Daoy (cell line): ENCODE results near the gene SGSM1. TPM values are rescaled to one million over a fixed set of nuclear protein-coding genes. Genes with fewer than 3 reads are reported as not detected.

Experiments
- DNase-seq: peaks from one replicate; pipeline ENCODE4 v3.0.0-alpha.2; 2015; ENCODE audit warnings: low read depth
- total RNA-seq: library from RNA; depleted of rRNA; stranded (reverse); fragments of >200 nt; shearing (Covaris generic); gene quantifications from 2 replicates; pipeline ENCODE4 v1.2.3, GENCODE V29; 2014; rRNA removed

SGSM1 gene, protein sequence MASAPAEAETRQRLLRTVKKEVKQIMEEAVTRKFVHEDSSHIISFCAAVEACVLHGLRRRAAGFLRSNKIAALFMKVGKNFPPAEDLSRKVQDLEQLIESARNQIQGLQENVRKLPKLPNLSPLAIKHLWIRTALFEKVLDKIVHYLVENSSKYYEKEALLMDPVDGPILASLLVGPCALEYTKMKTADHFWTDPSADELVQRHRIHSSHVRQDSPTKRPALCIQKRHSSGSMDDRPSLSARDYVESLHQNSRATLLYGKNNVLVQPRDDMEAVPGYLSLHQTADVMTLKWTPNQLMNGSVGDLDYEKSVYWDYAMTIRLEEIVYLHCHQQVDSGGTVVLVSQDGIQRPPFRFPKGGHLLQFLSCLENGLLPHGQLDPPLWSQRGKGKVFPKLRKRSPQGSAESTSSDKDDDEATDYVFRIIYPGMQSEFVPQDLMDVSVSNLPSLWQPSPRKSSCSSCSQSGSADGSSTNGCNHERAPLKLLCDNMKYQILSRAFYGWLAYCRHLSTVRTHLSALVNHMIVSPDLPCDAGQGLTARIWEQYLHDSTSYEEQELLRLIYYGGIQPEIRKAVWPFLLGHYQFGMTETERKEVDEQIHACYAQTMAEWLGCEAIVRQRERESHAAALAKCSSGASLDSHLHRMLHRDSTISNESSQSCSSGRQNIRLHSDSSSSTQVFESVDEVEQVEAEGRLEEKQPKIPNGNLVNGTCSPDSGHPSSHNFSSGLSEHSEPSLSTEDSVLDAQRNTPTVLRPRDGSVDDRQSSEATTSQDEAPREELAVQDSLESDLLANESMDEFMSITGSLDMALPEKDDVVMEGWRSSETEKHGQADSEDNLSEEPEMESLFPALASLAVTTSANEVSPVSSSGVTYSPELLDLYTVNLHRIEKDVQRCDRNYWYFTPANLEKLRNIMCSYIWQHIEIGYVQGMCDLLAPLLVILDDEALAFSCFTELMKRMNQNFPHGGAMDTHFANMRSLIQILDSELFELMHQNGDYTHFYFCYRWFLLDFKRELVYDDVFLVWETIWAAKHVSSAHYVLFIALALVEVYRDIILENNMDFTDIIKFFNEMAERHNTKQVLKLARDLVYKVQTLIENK
- 0.12 TPM in 1 of 2 replicates, not detected in the other for total RNA-seq

DNA sequence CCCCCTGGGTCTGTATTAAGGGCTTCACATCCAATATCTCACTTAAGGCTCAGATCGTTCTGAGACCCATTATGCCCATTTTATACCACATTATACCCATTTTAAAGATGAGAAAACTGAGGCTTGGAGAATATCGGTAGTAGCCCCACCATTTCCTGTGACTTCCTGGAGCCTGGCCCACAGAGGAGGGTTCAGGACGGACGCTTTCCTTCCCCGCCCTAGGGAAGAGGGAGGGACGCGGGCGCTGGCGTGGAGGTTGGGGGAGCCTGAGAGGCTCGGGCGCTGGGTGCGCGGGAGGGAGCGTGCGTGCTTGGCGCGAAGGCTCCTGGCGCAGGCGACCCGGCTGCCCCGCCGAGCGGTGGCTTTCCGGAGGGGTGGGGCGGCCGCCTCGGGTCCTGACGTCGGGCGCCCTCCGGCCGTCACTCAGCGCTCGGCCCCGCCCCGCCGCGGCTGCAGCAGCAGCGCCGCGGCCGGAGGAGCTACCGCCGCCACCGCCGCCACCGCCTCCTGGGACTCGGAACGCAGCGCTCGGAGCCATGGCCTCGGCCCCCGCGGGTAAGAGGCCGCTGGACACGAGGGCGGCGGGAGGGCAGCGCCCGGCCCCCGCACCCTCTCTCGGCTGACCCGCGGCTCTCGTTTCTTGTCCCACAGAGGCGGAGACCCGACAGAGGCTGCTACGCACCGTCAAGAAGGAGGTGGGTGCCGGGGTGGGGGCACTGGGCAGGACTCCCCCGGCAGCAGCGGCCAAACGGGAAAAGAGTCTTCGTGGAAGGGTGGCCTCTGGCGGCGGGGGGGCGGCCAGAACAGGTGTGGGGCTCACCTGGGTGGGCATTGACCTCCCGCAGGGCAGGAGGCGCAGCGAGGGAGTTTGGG, at the start of gene SGSM1:
SGSM1 (plus strand) TSS at position 422 of the 873 bp plus-strand sequence; CDS start at position 537, 115 bp downstream.
- DNase-seq: peak; percentile 88

DNA sequence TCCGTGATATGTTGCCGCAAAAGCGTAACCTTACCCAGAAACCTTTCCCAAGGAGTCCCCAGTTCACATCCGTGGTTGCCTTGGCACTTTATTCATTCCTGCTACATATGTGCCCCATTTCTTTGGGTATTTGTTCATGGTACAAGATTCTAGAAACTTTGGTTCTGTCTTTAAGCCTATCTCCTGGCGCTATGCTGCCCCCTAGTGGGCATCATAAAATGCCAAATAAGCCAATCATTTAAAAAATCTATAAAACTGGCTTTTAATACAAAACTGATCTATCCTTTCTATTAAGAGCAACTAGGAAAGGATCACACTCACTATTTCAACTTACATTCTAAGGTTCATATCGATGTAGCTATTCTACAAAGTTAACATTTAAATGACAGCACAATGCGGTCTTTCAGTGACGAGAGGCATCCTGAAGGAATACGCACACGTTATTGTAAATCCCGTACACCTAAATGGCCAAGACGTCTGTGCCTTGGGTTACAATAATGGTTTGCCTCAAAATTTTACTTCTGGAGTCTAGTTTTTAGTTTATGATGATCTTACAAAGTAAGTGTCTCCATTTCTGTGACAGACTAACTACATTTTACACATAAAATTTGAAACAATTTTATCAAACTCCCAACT, 47.7 kb upstream of the SGSM1 start:
- peak; percentile 38 for DNase-seq

DNA sequence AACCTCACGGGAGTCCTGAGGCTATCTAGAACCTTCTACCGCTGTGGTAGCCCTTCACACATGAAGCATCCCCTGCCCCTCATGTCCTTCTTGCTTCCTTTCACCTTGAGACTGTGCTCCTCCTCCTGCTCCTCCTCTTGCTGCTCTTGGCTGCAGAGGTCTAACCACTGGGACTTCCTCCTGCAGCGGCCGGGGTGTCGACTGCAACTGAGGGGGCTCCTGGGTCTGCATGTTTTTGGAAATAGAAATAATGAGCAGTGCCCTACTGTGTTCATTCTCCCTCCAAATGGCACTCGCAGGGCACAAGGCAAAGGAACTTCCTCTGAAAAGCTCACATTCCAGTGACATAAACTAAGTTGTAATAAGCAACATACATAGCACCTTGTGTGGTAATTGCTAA, 46.2 kb upstream of the SGSM1 start:
- DNase-seq: no peak

DNA sequence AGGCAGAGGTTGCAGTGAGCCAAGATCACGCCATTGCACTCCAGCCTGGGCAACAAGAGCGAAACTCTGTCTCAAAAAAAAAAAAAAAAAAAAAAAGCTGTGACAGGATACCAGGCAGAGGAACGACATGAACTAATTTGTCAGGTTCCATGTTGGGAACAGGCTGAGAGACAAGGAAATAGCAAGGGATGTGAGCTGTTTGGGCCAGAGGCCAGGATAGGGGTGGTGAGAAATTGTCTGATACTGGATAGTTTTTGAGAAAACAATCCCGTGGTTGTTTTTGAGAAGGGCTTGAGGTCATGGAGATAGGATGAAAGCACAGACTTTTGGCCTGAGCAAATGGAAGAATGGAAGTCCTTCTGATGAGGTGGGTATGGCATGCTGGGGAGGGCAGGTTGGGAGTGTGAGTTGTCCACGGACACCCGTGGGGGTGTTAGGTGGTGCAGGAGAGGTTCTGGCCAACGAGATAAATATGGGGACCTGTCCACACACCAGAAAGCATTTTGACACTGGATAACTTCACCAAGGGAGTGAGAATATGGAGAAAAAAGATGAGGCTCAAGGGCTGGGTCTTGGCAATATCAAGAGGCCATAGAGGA, 45.2 kb upstream of the SGSM1 start:
- DNase-seq: no peak

DNA sequence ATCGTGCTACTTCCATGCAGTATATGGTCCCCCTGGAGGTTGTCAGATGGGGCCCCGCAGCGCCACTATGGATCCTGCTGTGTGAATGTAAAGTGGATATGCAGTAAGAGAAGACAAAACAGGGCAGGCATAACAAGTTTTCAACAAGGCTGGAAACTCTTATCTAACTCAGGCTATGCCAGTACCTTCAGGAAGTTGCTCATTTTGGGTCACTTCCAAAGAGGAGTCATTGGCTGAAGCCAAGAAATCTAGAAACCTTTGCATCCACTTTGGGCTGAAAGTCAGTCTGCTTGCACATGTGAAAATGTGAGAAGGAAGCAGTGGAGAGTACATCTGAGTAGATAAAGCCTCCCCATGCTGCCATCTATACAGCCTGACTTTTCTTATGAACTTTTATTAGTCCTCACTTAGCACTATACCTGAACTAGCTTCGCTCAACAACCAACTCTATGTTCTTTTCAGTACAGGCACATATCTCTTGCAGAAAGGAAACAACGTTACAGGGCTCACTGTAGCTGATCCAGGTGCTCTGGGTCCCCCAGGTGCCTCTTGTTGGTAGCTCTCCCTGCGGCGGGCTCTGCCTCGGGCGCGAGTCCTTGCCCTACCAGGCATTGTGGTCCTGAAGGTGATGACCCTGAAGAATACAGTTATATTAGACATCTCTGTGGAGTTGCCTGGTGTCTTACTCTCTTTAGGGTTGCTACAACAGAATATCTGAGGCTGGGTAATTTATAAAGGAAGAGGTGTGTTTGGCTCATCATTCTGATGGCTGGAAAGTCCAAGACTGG, 43.9 kb upstream of the SGSM1 start:
- no peak for DNase-seq

DNA sequence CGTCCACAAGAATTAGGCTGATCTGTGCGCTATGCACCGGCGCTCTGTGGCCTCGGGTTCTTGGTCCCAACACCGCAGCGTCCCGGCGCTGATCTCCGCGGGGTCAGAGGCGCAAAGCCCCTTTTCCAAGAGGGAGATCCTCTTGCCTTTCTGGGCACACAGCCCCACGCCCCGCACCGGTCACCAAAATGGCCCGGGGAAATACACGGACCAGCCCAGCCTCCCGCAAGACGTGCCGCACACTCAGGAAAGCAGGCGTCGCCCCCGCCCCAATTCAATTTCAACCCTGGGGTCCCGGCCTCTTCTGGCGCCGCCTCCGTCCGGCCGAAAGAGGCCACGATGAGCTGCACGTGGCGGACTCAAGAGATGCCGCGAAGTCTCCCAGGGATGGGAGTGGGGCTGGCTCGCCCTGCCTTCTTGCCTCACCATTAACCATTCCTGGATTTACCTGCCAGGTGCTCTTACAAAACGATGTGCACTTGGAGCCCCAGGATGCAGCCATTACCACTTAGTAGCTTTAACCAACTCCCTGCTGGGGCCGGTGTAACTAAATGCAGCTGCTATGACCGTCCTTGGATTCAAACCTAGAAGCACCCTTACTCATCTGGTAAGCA, 42.0 kb upstream of the SGSM1 start:
- no peak for DNase-seq

DNA sequence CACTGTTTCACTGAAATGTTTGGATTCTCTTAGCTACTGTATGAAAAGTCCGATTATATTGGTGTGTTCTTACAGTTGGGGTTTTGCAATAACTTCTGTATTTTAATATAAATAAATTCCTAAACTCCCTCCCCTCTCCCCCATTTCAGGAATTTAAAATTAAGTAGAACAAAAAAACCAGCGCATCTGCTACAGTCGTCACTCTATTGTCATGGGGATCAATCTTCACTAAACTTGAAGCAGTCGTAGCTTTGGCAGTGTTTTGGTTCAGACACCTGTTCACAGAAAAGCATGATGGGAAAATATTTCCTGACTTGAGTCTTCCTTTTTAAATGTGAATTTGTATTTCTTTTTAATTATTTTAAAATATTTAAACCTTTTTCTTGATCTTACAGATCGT, 40.8 kb upstream of the SGSM1 start:
- DNase-seq: no peak

DNA sequence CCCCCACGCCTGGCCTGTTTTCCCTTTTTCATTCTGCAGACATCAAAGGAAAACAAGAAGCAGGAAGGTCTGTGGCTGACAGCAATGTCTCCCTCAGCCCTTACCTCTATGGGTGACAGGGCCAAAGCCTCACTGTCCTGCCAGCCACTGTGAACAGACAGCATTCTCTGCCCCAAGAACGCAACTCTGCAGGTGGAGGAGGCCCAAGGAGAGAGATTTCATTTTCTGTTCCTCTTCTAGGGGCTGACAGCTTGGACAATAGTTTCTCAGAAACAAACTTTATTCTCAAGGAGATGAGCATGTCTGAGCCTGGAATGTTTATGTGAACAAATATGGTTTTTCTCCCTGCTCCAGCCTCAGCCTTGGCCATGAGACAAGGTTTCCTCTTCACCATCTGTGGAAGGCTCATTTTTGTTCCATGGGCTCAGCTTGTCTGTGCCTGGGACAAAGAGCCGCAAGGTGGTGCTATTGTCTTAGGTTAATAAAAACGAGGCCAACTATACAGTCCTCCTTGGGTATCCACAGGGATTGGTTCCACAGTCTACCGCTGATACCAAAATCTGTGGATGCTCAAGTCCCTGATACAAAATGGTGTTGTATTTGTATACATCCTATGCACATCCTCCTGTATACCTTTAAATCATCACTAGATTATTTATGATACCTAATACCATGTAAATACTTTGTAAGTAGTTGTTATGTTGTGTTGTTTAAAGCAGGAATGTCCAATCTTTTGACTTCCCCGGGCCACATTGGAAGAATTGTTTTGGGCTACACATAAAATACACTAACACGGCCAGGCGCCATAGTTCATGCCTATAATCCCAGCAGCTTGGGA, 37.3 kb upstream of the SGSM1 start:
- peak; percentile 53 for DNase-seq

DNA sequence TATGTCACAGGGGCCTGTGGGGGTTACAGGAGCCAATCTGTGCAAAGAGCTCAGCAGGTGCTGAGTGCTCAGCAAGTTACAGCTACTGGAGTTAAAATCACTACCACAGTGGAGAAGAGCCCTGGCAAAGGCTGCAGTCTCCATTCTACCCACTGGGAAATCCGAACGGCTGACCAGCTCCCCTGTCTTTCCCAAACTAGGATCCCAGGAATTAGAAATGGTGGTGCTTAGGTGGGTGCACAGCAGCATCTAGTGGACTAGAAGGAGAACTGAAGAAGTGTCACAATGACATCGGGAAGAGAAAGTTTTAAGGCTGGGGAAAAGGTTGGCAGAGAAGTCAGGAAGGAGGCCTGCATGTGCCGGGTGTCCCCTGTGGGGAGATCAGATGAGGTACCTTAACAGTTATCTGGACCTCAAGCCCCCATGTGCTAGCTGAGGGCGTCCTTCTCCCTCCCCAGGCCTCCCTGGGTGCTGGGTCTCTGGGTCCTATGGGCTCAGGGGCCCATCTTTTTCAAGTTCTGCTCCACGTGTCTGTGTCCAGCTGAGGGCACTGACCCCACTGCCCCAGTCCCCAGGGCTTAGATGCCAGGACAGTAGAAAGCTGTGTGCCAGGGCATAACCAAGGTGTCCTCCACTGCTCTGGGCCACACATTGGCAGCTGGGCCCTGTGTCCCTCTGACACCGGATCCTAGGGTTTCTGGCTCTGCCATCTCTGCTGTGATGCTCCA, 33.4 kb upstream of the SGSM1 start:
- peak; percentile 41 for DNase-seq

DNA sequence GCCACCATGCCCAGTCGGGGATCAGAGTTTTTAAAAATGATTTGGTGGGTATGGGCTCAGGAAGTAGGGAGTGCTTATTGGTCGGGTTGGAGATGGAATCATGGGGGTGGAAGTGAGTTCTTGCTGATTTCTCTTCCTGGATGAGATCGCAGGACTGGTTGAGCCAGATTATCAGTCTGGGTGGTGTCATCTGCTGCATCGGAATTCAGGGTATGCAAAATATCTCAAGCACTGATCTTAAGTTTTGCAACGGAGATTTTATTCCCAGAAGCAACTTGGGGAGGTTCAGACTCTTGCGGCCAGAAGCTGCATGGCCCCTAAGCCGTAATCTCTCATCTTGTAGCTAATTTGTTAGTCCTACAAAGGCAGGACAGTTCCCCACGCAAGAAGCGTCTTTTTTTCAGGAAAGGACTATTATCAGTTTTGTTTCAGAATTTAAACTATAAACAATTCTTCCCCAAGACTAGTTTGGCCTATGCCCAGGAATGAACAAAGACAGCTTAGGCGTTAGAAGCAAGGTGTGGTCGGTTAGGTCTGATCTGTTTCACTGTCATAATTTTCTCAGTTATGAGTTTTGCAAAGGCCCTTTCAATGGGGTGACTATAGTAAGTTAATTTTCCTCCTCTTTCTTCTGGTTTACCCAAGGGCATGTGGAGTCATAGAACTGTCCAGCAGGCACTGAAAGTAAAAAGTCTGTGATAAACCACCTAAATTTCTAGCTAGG, 30.1 kb upstream of the SGSM1 start:
- DNase-seq: no peak

DNA sequence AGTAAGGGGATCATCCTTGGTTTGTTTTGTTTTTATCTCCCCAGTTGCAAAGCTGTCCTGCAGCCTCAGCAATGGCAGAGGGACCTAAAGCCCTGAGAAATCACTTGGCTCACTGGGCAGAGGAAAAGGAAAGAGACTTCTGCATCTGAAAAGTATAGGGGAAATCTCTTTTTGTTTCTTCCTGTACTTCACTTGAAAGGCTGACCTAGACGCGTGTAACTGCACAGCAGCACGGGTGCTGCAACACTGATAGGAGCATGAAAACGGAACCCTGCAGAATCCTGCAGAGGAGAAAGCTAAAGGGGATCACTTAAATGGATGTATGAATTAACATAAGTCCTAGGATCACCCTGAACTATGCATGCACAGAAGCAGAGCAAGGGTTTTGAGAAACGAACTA, 29.5 kb upstream of the SGSM1 start:
- no peak for DNase-seq

DNA sequence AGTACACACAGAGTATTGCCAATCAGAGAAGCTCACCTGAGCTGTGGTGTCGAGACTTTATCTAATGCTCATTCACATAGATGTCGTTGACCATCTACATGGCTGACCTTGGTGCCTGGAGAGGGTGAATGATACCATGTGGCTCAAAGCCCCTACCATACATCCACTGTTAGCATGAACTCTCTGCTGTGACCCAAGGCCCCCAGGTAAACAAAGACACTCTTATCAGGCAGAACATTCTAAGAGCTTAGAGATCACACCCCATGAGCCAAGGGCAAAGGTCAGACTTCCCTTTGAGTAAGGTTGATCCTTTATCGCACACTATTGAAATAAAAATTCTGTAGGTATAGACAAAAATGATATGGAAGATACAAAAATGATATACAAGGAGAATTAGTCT, 16.5 kb upstream of the SGSM1 start:
- DNase-seq: no peak

DNA sequence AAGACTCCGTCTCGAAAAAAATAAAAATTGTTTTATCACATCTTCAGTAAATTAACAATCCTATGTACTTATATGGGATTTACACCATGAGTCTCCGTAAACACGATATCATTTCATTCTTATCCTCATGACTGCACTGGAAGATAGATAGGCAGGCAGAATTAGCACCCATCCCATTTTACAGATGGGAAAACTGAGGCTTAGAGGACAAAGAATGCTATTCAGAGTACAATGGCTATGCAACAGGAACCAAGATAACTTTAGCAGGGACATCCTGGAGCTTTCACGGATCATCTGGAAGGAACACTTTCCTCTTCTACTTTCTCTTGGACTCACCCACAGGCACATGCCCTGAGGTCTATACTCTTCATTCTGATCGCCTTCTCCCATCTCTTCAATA, 14.6 kb upstream of the SGSM1 start:
- no peak for DNase-seq

DNA sequence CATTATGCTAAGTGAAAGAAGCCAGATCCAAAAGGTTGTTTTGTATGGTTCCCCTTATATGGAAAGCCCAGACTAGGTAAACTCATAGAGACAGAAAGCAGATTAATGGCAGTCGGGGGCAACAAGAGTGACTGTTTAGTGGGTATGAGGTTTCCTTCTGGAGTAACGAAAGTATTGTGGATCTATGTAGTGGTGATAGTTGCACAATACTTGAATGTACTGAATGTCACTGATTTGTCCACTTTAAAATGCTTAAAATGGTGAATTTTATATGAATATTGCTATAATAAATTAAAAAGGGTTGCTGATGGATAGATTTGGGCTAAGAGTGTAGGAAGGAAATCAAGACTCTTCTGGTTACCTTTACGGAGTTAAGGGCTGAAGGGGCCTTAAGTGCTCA, 10.0 kb upstream of the SGSM1 start:
- no peak for DNase-seq

DNA sequence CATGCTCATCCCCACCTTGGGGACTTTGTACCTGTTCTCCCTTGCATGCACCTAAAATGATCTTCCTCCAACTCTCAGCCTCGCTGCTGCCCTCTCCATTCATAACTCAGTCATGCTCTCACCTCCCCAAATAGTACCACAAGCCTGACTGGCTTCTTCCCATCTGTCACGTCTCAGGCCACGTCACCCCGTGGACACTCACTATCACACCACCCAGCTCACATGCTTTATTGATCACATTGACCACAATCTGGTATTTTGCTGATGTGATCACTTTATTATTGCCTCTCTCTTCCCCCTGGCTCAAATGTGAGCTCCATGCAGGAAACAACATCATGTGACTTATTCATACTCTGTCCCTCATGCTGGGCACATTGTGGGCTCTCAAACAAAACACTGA, 9.2 kb upstream of the SGSM1 start:
- DNase-seq: no peak

DNA sequence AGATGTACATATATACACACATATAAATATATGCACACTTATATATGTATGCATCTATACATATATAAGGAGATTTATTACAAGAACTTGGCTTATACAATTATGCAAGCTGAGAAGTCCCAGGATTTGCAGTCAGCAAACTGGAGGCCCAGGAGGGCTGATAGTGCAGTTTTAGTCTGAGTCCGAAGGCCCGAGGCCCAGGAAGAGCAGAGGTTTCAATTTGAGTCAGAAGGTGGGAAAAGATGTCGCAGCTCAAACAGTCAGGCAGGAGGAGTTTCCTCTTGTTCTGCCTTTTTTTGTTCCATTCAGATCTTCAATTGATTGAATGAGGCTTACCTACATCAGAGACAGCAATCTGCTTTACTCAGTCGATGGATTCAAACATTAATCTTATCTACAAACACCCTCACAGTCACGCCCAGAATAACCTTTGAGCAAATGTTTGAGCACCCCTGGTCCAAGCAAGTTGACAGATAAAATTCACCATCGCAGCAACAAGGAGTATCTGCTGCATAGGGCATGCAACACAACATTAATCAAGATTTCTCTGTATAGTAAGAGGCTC, 4.0 kb upstream of the SGSM1 start:
- no peak for DNase-seq
